Measurements from ENCODE around the gene APOL2.
"Not testable (repeated sequence)": the region's sequence is repeated elsewhere in the genome, so short reads cannot be mapped to it uniquely, and the experiment has no call there.

The APOL2 gene

DNA sequence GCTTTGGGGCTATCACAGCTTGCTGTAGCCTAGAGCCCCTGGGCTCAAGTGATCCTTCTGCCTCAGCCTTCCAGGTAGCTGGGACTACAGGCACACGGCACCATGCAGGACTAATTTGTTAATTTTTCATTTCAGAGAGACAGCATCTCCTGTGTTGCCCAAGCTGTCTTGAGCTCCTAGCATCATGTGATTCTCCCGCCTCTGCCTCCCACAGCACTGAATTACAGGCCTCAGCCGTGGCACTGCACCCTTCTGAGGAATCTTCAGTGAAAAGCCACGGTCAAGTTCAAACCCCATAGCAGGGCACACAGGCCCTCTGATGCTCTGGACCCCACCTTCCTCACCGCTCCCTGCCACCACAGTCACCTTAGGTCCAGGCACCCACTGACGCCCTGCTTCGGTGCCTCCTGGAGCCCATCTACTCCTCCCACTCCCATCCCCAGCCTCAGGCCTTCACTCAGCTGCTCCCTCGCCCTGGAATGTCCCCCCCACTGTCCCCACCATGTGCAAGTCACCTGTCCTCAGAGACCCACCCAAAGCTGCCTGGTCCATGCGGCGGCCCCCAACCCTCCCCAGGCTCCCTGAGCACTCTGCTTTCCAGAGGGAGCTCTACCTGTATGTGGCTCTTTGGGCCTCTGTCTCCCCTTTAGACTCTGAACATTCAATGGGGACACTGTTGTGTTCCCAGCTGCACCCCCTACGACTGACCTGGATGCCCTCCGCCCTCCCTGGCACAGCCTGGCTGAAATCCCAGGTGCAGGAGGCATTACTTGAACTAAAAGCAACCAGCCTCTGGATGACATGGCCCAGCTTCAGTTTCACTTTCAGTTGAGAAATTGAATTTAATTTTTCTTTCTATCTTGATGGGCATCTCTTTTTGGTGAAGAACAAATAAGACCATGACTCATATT, 1.6 kb downstream of the APOL2 start:
- Histone ChIP-seq H4K20me1 (peaks cover 0 to 25% (median 4%) of the 10 kb centered on the region in 11 experiments; a peak in 8 of 22 replicates), H3K9ac (peak overlapping the region; percentile 75 to 88 (median 83)), H3K27me3 (no peaks in the 10 kb centered on the region), H3K9me3 (replicated peaks in 1 of 11) (peaks cover 0 to 11% (median 5%) of the 10 kb centered on the region in 11 experiments; a peak in 9 of 22 replicates), H3K4me3 (peak overlapping the region; percentile 65 to 87 (median 76)), H3K4me1 (peaks cover 31 to 62% (median 40%) of the 10 kb centered on the region in 10 experiments), H3K27ac (peak overlapping the region in 10 of 11 experiments; percentile 63 to 90 (median 80); a peak in 19 of 22 replicates), H3K36me3 (peaks cover 6 to 42% (median 29%) of the 10 kb centered on the region in 11 experiments; a peak in 20 of 22 replicates), H3K4me2 (peak overlapping the region; percentile 93 to 100 (median 97))
- no peak for TF ChIP-seq Cebpa-rat (IDR thresholded peaks at IDR 0.05)

DNA sequence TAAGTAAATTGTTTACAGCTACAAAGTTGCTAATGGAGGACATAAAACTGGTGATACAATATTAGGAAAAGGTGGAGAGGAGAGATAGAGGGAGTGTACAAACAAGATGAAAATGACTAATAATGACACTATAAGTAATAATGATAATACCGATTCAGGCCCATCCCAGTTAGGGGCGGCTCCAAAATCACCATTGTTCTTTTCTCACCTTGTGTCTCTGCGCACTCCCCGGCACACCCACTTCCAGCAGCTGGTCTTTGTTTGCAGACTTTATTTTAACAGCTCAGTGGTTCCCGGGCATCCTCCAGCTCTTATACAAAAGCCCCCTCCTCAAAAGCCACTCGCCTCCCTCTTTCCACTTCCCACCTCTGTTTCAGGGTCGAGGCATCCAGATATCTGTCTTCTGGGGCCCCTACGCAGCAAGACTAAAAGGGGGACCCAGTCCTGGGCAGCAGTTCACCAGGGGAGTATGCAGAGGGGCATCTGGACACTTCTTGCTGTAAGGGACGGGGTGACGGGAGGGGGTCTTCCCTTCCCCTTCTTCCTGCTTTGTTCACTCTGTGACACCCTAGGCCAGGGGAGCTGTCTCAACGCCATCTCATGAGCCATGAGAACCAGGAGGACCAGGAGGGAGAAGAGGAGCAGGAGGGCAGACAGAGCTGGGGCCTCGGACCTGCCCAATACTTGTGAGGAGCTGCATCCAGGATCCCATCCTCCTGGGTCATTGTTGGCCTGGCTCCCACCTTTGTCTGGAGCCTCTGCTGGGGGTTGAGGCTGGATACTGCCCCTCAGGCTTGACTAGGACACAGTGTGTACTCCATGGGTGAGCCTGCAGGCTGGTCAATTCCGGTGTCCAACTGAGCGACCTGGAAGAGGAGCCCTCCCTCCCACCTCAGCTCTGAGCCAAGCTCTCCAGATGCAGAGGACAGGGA, 2.7 kb downstream of the APOL2 start:
- H3K9me3 ChIP-seq (replicated peaks in 1 of 11) = 0 out of 22 replicates have a peak, but pooled peaks cover 0 to 8% (median 0%) of the 10 kb centered on the region in 11 experiments
- H3K9ac ChIP-seq = peak overlapping the region in 5 of 11 experiments; percentile 83 to 88 (median 87); a peak in 6 of 22 replicates
- peak overlapping the region in 5 of 11 experiments; percentile 8 to 90 (median 85); a peak in 8 of 22 replicates for H3K27ac ChIP-seq
- peaks cover 0 to 28% (median 4%) of the 10 kb centered on the region in 11 experiments; a peak in 8 of 22 replicates for H4K20me1 ChIP-seq
- H3K36me3 ChIP-seq = peaks cover 16 to 53% (median 36%) of the 10 kb centered on the region in 11 experiments
- H3K4me3 ChIP-seq = peak overlapping the region in 3 of 10 experiments; percentile 3 to 78 (median 75); a peak in 3 of 20 replicates
- no peak for TF ChIP-seq Cebpa-rat (IDR thresholded peaks at IDR 0.05)
- peak overlapping the region; percentile 93 to 100 (median 97); a peak in 21 of 22 replicates for H3K4me2 ChIP-seq
- no peaks in the 10 kb centered on the region for H3K27me3 ChIP-seq
- H3K4me1 ChIP-seq = peaks cover 41 to 65% (median 50%) of the 10 kb centered on the region in 10 experiments

DNA sequence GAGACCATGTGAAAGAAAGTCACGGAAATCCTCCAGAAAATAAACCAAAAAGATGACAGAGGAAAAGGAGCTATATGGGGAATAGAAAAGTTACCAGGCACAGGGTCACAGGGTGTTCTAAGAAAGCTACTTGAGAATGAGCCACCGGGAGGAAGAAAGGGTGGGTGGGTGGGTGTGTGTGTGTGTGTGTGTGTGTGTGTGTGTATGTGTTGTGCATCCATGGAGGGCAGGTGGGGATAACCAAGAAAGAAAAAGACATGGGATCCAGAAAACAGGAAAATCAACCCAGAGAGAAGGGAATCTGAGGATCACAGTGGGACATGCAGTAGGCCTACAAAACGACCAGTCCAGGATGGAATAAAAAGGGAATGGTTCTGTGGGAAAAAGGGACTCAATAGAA, 3.7 kb downstream of the APOL2 start:
- H3K27me3 ChIP-seq = no peaks in the 10 kb centered on the region
- no peak for TF ChIP-seq Cebpa-rat (IDR thresholded peaks at IDR 0.05)
- no peak overlapping the region for H3K27ac ChIP-seq
- peak overlapping the region in 3 of 11 experiments; percentile 0 to 99 (median 93); a peak in 2 of 22 replicates for H3K4me2 ChIP-seq
- 0 out of 22 replicates have a peak, but pooled peaks cover 0 to 8% (median 0%) of the 10 kb centered on the region in 11 experiments for H3K9me3 ChIP-seq (replicated peaks in 1 of 11)
- H3K9ac ChIP-seq = no peak overlapping the region
- H4K20me1 ChIP-seq = peaks cover 0 to 34% (median 4%) of the 10 kb centered on the region in 11 experiments; a peak in 8 of 22 replicates
- H3K36me3 ChIP-seq = peaks cover 22 to 63% (median 47%) of the 10 kb centered on the region in 11 experiments
- no peak overlapping the region for H3K4me3 ChIP-seq
- peaks cover 44 to 65% (median 53%) of the 10 kb centered on the region in 10 experiments for H3K4me1 ChIP-seq

DNA sequence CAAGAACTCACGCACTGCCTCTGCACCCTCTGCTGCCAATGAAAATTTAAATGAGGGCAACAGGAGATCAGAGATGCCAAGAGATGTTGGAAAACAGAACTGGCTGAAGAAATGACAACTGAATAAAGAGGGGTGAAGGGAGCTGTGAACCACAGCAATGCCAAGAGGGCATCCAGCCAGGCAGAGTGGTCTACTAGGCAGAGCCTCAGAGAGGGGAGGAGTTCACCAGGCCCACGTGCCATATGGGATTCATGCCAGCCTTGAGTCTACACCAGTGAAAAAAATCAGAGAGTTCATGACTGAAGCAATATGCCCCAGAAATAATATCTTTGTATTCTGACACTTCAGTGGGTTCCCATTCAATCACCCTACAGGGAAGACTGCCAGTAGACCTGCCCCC, 4.4 kb downstream of the APOL2 start:
- Histone ChIP-seq H3K4me3 (no peak overlapping the region), H3K4me1 (peaks cover 43 to 65% (median 52%) of the 10 kb centered on the region in 10 experiments), H3K9ac (no peak overlapping the region), H3K27me3 (no peaks in the 10 kb centered on the region), H4K20me1 (peaks cover 0 to 34% (median 4%) of the 10 kb centered on the region in 11 experiments; a peak in 8 of 22 replicates), H3K27ac (no peak overlapping the region), H3K36me3 (peaks cover 24 to 70% (median 53%) of the 10 kb centered on the region in 11 experiments), H3K4me2 (peak overlapping the region in 3 of 11 experiments; percentile 15 to 21 (median 17); a peak in 3 of 22 replicates), H3K9me3 (replicated peaks in 1 of 11) (0 out of 22 replicates have a peak, but pooled peaks cover 0 to 8% (median 0%) of the 10 kb centered on the region in 11 experiments)
- TF ChIP-seq Cebpa-rat (IDR thresholded peaks at IDR 0.05) = no peak

DNA sequence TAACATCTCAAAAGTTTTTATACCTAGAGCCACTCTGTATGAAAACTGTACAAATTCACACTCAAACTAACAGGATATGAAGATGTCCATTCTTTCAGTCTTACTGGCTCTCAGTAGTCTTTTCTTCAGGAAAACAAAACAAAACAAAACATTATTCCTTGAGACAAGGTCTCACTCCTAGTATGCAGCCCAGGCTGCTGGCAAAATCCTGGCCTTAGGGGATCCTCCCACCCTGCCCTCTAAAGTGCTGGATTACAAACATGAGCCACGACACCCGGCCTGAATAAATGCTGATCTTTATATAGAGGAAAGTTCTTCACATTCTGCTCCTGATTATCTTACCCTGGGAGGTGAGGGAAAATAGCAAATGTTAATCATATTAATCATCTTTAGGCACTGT, 5.1 kb downstream of the APOL2 start:
- peaks cover 0 to 34% (median 4%) of the 10 kb centered on the region in 11 experiments; a peak in 8 of 22 replicates for H4K20me1 ChIP-seq
- H3K27me3 ChIP-seq = no peaks in the 10 kb centered on the region
- TF ChIP-seq Cebpa-rat (IDR thresholded peaks at IDR 0.05) = no peak
- H3K36me3 ChIP-seq = peaks cover 24 to 77% (median 58%) of the 10 kb centered on the region in 11 experiments
- H3K9me3 ChIP-seq (replicated peaks in 1 of 11) = 0 out of 22 replicates have a peak, but pooled peaks cover 0 to 8% (median 0%) of the 10 kb centered on the region in 11 experiments
- H3K4me1 ChIP-seq = peaks cover 39 to 61% (median 48%) of the 10 kb centered on the region in 10 experiments
- 0 out of 22 replicates have a peak overlapping the region, but pooled peaks of 1 of the 11 experiments have one; percentile 15 for H3K4me2 ChIP-seq
- no peak overlapping the region; a peak in 1 of 22 replicates for H3K9ac ChIP-seq
- no peak overlapping the region for H3K4me3 ChIP-seq
- H3K27ac ChIP-seq = no peak overlapping the region

DNA sequence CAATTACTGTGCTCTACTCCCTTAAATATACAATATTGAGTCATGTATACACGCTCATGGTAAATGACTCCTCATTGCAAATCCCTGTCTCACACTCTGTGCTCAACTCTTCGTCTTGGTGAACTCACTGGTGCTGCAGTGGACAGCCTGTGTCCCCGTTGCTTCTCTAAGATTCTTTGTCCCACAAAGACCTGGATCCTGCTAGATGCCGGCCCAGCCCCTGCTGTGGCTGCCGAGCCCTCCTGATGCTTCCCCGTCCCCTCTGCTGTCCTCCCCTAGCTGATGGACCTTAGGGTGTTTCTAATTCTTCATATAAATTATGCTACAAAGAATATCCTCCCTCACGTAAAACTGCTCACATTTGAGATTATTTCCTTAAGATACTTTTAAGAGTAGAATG, 5.5 kb downstream of the APOL2 start:
- peaks cover 0 to 34% (median 4%) of the 10 kb centered on the region in 11 experiments; a peak in 8 of 22 replicates for H4K20me1 ChIP-seq
- no peak for TF ChIP-seq Cebpa-rat (IDR thresholded peaks at IDR 0.05)
- peak overlapping the region in 2 of 11 experiments; percentile 37 to 65; a peak in 3 of 22 replicates for H3K4me2 ChIP-seq
- H3K36me3 ChIP-seq = peaks cover 27 to 81% (median 62%) of the 10 kb centered on the region in 11 experiments
- no peak overlapping the region for H3K27ac ChIP-seq
- H3K9ac ChIP-seq = no peak overlapping the region; a peak in 2 of 22 replicates
- H3K9me3 ChIP-seq (replicated peaks in 1 of 11) = 0 out of 22 replicates have a peak, but pooled peaks cover 0 to 8% (median 0%) of the 10 kb centered on the region in 11 experiments
- no peak overlapping the region for H3K4me3 ChIP-seq
- H3K4me1 ChIP-seq = peaks cover 37 to 61% (median 46%) of the 10 kb centered on the region in 10 experiments
- H3K27me3 ChIP-seq = no peaks in the 10 kb centered on the region

DNA sequence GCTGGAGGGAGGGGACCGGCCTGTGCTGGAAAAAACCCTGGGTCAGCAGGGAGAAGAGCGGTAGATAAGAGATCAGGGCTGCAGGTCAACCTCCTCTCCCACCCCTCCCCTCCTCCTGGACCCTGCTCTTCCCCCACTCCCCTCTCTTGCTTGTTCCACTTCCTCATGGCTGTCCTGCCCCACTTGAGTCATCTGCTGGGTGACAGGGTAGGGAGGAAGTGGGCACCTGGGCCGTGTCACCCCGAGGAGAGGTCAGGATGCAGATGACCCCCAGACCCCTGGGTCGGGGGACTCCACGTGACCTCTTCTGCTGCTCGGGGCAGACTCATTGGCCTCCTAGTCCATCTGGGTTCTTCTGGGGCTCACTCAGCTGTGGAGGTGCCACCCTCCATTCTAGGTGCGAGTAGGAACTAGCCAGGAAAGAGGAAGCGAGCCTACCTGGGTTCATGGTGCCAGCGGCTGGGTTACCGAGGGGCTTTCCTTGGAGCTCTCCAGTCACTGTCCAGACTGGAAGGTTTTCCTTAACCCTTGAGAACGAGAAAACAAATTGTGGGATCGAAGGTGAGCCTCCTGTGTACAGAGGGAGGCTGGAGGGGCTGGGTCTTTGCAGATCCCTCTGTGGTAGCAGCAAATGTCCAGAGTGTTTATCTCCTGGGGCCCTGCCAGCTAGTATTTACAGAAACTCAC, 6.5 kb downstream of the APOL2 start:
- TF ChIP-seq Cebpa-rat (IDR thresholded peaks at IDR 0.05) = no peak
- no peak overlapping the region; a peak in 1 of 22 replicates for H3K27ac ChIP-seq
- no peaks in the 10 kb centered on the region for H3K27me3 ChIP-seq
- H3K4me2 ChIP-seq = peak overlapping the region in 5 of 11 experiments; percentile 37 to 65 (median 62); a peak in 10 of 22 replicates
- H4K20me1 ChIP-seq = peaks cover 0 to 31% (median 4%) of the 10 kb centered on the region in 11 experiments; a peak in 8 of 22 replicates
- peak overlapping the region in 2 of 11 experiments; percentile 38 to 43; a peak in 2 of 22 replicates for H3K9ac ChIP-seq
- H3K36me3 ChIP-seq = peaks cover 35 to 90% (median 71%) of the 10 kb centered on the region in 11 experiments
- H3K4me3 ChIP-seq = no peak overlapping the region
- H3K4me1 ChIP-seq = peaks cover 28 to 54% (median 36%) of the 10 kb centered on the region in 10 experiments
- 0 out of 22 replicates have a peak, but pooled peaks cover 0 to 8% (median 0%) of the 10 kb centered on the region in 11 experiments for H3K9me3 ChIP-seq (replicated peaks in 1 of 11)

DNA sequence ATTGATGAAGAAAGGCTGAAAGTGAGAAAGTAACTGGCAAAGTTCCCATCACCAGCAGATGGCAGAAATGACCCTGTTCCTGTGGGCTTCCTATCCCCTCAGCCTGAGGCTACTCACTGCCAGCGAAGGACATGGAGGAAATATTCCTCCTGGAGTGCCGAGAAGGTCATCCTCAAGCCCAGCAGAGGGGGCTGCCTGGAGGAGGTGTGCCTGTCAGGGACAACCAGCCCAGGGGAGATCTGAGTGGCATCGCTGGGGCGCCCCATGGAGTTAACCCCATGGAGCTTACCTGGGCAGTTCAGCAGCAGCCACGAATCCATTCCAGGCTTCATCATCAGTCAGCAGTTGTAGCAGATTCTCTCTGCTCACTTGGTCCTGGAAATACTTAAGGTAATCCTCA, 8.3 kb downstream of the APOL2 start:
- H3K27ac ChIP-seq; H3K27me3 ChIP-seq; H3K4me2 ChIP-seq; H3K9me3 ChIP-seq (replicated peaks in 1 of 11); H3K9ac ChIP-seq; H3K4me3 ChIP-seq: not testable (repeated sequence)
- Histone ChIP-seq H3K36me3 (peaks cover 40 to 96% (median 70%) of the 10 kb centered on the region in 11 experiments), H4K20me1 (peaks cover 0 to 18% (median 0%) of the 10 kb centered on the region in 11 experiments; a peak in 4 of 22 replicates), H3K4me1 (peaks cover 13 to 36% (median 20%) of the 10 kb centered on the region in 10 experiments; a peak in 19 of 20 replicates)

DNA sequence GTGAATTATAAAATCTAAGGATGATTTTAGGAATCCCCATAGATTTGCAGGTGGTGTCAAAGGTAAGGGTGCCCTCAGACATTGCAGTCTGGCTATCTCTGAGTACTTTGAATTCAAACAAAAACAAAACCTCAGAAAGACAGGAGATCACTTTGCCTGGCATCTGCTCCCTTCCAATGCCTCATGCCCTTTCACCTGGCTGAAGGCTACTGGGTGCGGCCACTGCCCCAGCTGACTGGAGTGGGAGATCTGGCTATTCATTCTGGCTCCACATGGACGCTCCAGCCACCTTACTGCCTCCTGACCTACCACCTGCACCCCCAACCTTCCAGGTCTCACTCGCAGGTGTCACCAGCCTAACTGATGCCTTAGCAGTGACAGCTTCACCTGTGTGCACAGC, 9.7 kb downstream of the APOL2 start:
- not testable (repeated sequence) for H3K9ac ChIP-seq; H3K9me3 ChIP-seq (replicated peaks in 1 of 11); H3K27me3 ChIP-seq; H3K4me3 ChIP-seq; H3K4me2 ChIP-seq; H3K27ac ChIP-seq
- peaks cover 38 to 87% (median 62%) of the 10 kb centered on the region in 11 experiments for H3K36me3 ChIP-seq
- peaks cover 0 to 18% (median 0%) of the 10 kb centered on the region in 11 experiments; a peak in 4 of 22 replicates for H4K20me1 ChIP-seq
- H3K4me1 ChIP-seq = peaks cover 13 to 23% (median 18%) of the 10 kb centered on the region in 10 experiments; a peak in 19 of 20 replicates
